ENCODE results near the gene FAM120AOS. TPM values are rescaled to one million over a fixed set of nuclear protein-coding genes. Genes with fewer than 3 reads are reported as not detected.

FAM120AOS gene
- polyA plus RNA-seq, 2 of the 4 experiments (the other 2 are of a cell fraction), result 37.1 to 85.3 TPM

DNA sequence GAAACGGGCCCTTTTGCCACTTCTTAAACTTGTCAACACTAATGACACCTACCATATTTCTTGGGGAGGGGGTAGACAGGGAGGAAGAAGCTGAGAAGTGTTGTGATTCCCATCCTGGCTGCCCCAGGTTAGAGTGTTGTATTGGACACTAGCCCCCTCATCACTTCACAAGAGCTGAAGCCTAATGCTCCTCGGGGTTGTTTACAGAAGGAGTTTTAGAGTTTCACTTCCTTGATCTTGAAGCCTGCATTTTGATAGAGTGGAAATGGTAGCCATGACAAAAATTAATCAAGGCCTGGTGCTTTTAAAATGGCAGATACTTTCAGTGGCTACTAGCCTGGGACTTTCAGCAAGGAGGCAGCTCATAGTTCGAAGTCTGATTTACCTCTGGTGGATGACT lies 11.0 kb upstream of the FAM120AOS start:
- ATAC-seq, result peak in 1 of 2 experiments; percentile 11; a peak in 1 of 6 replicates
- CTCF ChIA-PET, result interaction anchor here (0.6 to 1.8 kb wide), 6 partner anchors 9 to 355 kb away, joined by 3 to 8 read pairs (median 4); partner anchors contain the start of gene FAM120AOS
- Histone ChIP-seq H3K9me3 (no peaks in the 10 kb centered on the region), H3K4me3 (no peak overlapping the region), H3K4me2 (peak overlapping the region; percentile 98), H3K4me1 (peaks cover 90% of the 10 kb centered on the region), H3K27ac (peak overlapping the region; percentile 1 to 65; a peak in 4 of 6 replicates)
- POLR2A ChIA-PET, result interaction anchor here (0.6 to 1.3 kb wide), 2 partner anchors 11 to 144 kb away, joined by 4 to 5 read pairs; partner anchors contain the start of gene FAM120AOS
- WGBS (ENCODE audit: missing lambda C conversion rate), result 30% methylated on average over 3 of the region's 3 CpGs
- no peak for FAIRE-seq
- DNase-seq (ENCODE audit: low read depth in 1 of 2, low spot score in 1 of 2), result no peak
- TF ChIP-seq RFX5 (IDR thresholded peaks at IDR 0.05), result no peak
- no peak for TF ChIP-seq ZNF302 (CRISPR knock-in tag; IDR thresholded peaks at IDR 0.05)

DNA sequence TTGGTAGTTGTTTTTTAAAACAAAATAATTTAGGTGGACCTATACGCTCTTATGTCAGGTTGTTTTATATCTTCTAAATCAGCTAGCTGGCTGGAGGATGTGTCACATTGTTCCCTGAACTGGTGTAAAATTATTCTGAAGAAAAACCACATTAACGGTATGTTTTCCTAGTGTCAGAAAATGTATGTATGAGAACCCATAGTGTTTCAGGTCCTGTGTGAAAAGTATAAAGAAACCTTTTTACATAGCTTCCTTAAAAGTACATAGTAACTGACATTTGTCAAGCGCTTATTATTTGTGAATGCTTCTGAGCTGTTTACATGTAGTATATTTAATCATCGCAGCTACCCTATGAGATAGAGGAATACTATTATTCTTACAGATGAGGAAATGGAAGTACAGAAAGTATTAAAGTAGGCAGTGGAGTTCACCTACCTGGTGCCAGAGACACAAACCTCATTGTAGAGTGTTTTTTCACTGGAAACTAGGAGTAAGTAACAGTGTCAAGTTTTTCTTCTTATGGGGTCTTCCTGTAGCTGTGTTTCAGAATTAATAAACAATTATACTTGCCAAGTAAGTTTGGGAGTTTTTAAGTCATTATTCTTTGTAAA lies 10.4 kb upstream of the FAM120AOS start:
- ATAC-seq (no peak), FAIRE-seq (no peak), DNase-seq (ENCODE audit: low read depth in 1 of 2, low spot score in 1 of 2) (no peak)
- Histone ChIP-seq H3K4me3 (no peak overlapping the region), H3K9me3 (no peaks in the 10 kb centered on the region), H3K4me2 (peak overlapping the region; percentile 98), H3K4me1 (peaks cover 90% of the 10 kb centered on the region), H3K27ac (0 out of 6 replicates have a peak overlapping the region, but pooled peaks of 1 of the 2 experiments have one; percentile 1)
- no peak for TF ChIP-seq HOXA7 (CRISPR knock-in tag; IDR thresholded peaks at IDR 0.05)
- no peak for TF ChIP-seq FOSL2 (IDR thresholded peaks at IDR 0.05)
- TF ChIP-seq FOSL2 (CRISPR knock-in tag; IDR thresholded peaks at IDR 0.05), result no peak
- TF ChIP-seq NPAS2 (CRISPR knock-in tag; IDR thresholded peaks at IDR 0.05; ENCODE audit: borderline replicate concordance), result no peak
- TF ChIP-seq CHD2 (IDR thresholded peaks at IDR 0.05; ENCODE audit: low read length, partially characterized antibody), result no peak
- no peak for TF ChIP-seq RNF2 (IDR thresholded peaks at IDR 0.05; ENCODE audit: borderline replicate concordance, low read depth)
- TF ChIP-seq BHLHE40 (IDR thresholded peaks at IDR 0.05; ENCODE audit: low read depth, low read length), result no peak
- TF ChIP-seq RFX5 (IDR thresholded peaks at IDR 0.05), result no peak
- no peak for TF ChIP-seq POLR2AphosphoS2 (conservative IDR thresholded peaks at IDR 0.05; ENCODE audit: low read length)
- no peak for TF ChIP-seq SREBF2 (IDR thresholded peaks at IDR 0.05)
- TF ChIP-seq, protein P1, sequence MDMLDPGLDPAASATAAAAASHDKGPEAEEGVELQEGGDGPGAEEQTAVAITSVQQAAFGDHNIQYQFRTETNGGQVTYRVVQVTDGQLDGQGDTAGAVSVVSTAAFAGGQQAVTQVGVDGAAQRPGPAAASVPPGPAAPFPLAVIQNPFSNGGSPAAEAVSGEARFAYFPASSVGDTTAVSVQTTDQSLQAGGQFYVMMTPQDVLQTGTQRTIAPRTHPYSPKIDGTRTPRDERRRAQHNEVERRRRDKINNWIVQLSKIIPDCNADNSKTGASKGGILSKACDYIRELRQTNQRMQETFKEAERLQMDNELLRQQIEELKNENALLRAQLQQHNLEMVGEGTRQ (IDR thresholded peaks at IDR 0.05), result no peak
- 64% methylated on average over 4 of the region's 4 CpGs for WGBS (ENCODE audit: missing lambda C conversion rate)
- ChIA-PET POLR2A (interaction anchor here (0.6 to 1.3 kb wide), 2 partner anchors 10 to 144 kb away, joined by 4 to 5 read pairs; partner anchors contain the start of gene FAM120AOS), CTCF (interaction anchor here (0.6 to 1.8 kb wide), 6 partner anchors 8 to 355 kb away, joined by 3 to 8 read pairs (median 4); partner anchors contain the start of gene FAM120AOS)

- DNase-seq (ENCODE audit: low read depth in 1 of 2, low spot score in 1 of 2) (no peak), ATAC-seq (no peak), FAIRE-seq (no peak)
- Histone ChIP-seq H3K4me2 (0 out of 3 replicates have a peak overlapping the region, but pooled peaks have one; percentile 10), H3K9me3 (no peaks in the 10 kb centered on the region), H3K27ac (no peak overlapping the region), H3K4me3 (no peak overlapping the region), H3K4me1 (peaks cover 82% of the 10 kb centered on the region)
- 91% methylated on average over 2 of the region's 2 CpGs for WGBS (ENCODE audit: missing lambda C conversion rate)
- CTCF ChIA-PET, result no interaction called here
- TF ChIP-seq, protein P2, sequence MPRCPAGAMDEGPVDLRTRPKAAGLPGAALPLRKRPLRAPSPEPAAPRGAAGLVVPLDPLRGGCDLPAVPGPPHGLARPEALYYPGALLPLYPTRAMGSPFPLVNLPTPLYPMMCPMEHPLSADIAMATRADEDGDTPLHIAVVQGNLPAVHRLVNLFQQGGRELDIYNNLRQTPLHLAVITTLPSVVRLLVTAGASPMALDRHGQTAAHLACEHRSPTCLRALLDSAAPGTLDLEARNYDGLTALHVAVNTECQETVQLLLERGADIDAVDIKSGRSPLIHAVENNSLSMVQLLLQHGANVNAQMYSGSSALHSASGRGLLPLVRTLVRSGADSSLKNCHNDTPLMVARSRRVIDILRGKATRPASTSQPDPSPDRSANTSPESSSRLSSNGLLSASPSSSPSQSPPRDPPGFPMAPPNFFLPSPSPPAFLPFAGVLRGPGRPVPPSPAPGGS (IDR thresholded peaks at IDR 0.05), result no peak
- no peak for TF ChIP-seq TFCP2L1 (CRISPR knock-in tag; IDR thresholded peaks at IDR 0.05)
- no peak for TF ChIP-seq GATA3 (IDR thresholded peaks at IDR 0.05; ENCODE audit: borderline replicate concordance)
- no peak for TF ChIP-seq FOXS1 (CRISPR knock-in tag; IDR thresholded peaks at IDR 0.05)
- peak; percentile 11 to 64; a peak in 2 of 4 replicates for TF ChIP-seq CEBPB (IDR thresholded peaks at IDR 0.05)
- POLR2A ChIA-PET, result no interaction called here
These were observed 8.4 kb upstream of the FAM120AOS start for GRCh38 chr9:93461821-93462220.

- TF ChIP-seq ESRRA (IDR thresholded peaks at IDR 0.05; ENCODE audit: borderline replicate concordance, low read length), result no peak
- TF ChIP-seq MAFK (IDR thresholded peaks at IDR 0.05; ENCODE audit: partially characterized antibody), result peak; percentile 78
- POLR2A ChIA-PET, result no interaction called here
- H3K4me3 ChIP-seq, result no peak overlapping the region
- H3K4me2 ChIP-seq, result 0 out of 3 replicates have a peak overlapping the region, but pooled peaks have one; percentile 10
- FAIRE-seq (no peak), ATAC-seq (no peak), DNase-seq (ENCODE audit: low read depth in 1 of 2, low spot score in 1 of 2) (no peak)
- peak overlapping the region in 1 of 2 experiments; percentile 46; a peak in 2 of 6 replicates for H3K27ac ChIP-seq
- peaks cover 82% of the 10 kb centered on the region for H3K4me1 ChIP-seq
- 91% methylated on average over 1 of the region's 1 CpG for WGBS (ENCODE audit: missing lambda C conversion rate)
- CTCF ChIA-PET, result no interaction called here
- no peaks in the 10 kb centered on the region for H3K9me3 ChIP-seq
These were observed 8.0 kb upstream of the FAM120AOS start for GRCh38 chr9:93461414-93461743.
